GM20431 (cell line): ENCODE measurements around the gene MRPL14.

ENCODE experiments used
- in situ Hi-C: fragments of 300-500 bp; cut with MseI, MboI; formaldehyde crosslinking; loops from one replicate; pipeline ENCODE4 v1.15.0; 2020; ENCODE audit warnings: low sequenced_read_pairs; ENCODE audit not compliant: unreplicated experiment

The MRPL14 gene

GRCh38 chr6:44127186-44128019, at the start of gene MRPL14, which contains the start of gene TMEM63B:
TSS of gene MRPL14 (minus strand) at chr6:44127452. CDS start at chr6:44116611, 10,841 bp downstream.
TSS of gene TMEM63B (plus strand) at chr6:44127554. CDS start at chr6:44134585, 7,031 bp downstream.
- in situ Hi-C loops = no loop called here

- in situ Hi-C loops = no loop called here
Measured at GRCh38 chr6:44176130-44176761, 49.0 kb upstream of the MRPL14 start.

- in situ Hi-C loops = loop anchor here (25.0 kb wide), 1 partner anchor 164 kb away; the partner anchor contains the start of gene SPATS1
Measured at GRCh38 chr6:44172731-44173500, 45.7 kb upstream of the MRPL14 start.

- in situ Hi-C loops = loop anchor here (25.0 kb wide), 1 partner anchor 165 kb away; the partner anchor contains the start of gene SPATS1
Measured at GRCh38 chr6:44171899-44172546, 44.8 kb upstream of the MRPL14 start.

DNA sequence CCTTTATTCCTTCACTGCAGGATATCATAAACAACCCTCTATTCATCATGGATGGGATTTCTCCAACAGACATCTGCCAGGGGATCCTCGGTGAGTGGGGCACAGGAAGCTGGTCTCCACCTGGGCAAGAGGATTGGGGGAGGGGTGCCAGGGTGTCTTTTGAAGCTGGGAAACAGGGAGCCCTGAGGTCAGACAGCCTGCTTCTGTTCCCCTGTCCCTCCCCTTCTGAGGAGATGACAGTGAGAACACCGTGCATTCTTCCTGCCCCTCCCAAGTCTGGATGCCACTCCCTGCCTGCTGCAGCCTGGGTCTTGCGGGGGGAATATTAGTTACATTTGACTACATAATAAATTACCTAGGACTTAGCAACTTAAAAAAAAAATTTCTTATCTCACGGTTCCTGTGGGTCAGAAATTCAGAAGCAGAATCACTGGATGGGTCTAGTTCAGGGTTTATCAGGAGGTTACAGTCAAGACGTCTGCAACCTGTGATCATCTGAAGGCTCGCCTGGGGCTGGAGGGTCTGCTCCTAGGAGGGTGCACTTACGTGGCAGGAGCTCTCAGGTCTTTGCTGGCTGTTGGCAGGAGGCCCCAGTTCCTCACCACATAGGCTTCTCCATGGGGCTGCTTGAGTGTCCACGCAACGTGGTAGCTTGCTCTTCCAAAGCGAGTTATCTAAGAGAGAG, 42.8 kb upstream of the MRPL14 start:
- in situ Hi-C loops = loop anchor here (10.0 to 25.0 kb wide), 2 partner anchors 65 to 167 kb away; partner anchors contain the start of gene SPATS1

DNA sequence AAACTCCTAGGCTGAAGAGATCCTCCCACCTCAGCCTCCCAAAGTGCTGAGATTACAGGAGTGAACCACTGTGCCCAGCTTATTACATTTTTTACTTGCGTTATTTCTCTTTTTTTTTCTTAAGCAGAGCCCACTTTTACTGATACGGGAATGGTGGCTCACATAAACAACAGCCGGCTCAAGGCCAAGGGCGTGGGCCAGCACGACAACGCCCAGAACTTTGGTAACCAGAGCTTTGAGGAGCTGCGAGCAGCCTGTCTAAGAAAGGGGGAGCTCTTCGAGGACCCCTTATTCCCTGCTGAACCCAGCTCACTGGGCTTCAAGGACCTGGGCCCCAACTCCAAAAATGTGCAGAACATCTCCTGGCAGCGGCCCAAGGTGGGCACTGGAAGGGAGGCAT, 41.9 kb upstream of the MRPL14 start:
- in situ Hi-C loops = loop anchor here (10.0 to 25.0 kb wide), 2 partner anchors 66 to 168 kb away; partner anchors contain the start of gene SPATS1

DNA sequence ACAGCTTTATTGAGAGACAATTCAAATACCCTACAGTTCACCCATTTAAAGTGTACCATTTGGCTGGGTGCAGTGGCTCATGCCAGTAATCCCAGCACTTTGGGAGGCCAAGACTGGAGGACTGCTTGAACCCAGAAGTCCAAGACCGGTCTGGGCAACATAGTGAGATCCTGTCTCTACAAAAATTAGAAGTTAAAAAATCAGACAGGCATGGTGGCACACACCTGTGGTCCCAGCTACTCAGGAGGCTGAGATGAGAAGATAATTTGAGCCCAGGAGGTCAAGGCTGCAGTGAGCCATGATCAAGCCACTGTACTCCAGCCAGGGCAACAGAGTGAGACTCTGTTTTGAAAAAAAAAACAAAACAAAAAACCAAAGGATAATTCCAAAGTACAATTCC, 40.3 kb upstream of the MRPL14 start:
- in situ Hi-C loops = loop anchor here (10.0 to 25.0 kb wide), 2 partner anchors 67 to 170 kb away; partner anchors contain the start of gene SPATS1

GRCh38 chr6:44166591-44167184, 39.4 kb upstream of the MRPL14 start:
- in situ Hi-C loops = loop anchor here (10.0 to 25.0 kb wide), 2 partner anchors 68 to 171 kb away; partner anchors contain the start of gene SPATS1

DNA sequence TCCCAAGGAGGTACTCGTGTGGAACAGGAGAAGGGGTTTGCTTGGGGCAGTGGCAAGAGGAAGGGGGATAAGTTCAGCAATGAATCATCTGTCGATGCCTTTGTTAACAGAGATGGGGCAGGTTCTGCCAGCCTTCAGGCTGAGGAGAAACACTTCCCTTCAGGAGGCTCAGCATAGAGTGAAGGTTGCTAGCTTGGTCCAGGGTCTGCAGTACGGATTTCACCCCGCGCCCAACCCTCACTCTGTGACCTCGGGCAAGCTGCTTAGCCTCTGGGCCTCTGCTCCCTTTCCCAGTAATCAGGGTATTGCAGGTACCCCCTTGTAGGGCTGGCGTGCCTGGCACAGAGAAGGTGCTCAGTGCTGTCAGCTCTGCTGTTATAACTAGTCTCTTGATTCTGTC, 38.9 kb upstream of the MRPL14 start:
- in situ Hi-C loops = loop anchor here (10.0 to 25.0 kb wide), 2 partner anchors 69 to 171 kb away; partner anchors contain the start of gene SPATS1

DNA sequence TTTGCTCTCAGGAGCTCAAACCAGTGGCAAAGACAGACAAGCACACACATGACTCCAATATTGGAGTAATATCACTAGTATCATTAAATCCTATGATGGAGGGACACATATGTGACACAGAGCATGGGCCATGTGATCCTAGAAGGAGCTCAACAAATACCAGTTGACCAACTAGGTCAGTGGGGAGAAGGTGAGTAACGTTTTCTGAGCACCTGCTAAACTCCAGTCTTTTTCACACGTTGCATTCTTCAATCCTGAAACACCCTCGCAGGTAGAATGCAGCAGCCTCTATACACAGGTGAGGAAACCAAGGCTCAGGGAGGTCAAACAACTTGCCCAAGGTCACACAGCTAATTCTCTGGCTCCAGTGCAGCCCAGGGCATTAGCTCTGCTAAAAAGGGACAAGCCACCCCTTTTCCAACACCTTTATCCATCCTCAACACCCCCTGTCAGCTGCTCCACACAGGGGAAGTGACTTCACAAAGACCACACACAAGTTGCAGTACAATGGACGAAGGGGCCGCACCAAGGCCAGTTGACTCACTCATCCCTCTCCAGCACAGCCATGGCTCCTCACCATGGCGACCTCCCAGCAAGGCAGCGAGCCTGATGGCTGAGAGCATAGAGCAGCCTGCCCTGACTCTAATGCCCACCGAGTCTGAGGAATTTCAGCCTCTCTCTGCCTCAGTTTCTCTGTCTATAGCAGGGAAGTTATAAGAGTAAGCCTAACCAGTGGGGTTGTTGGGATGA, 35.8 kb upstream of the MRPL14 start:
- in situ Hi-C loops = loop anchor here (10.0 to 25.0 kb wide), 2 partner anchors 72 to 174 kb away; partner anchors contain the start of gene SPATS1

DNA sequence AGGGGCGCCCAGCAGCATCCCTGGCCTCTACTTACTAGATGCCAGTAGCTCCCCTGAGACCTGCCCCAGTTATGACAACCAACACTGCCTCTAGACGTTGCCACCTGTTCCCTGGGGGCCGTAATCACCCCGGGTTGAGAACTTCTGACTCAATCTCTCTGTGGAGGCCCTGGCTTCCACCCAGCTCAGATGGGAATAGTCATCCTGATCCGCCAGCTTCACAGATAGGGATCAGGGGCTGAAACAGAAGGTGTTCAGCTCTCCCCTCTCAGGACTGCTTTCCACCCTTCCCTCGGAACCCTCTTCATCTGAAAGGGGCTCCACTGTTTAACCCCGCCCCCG, 34.7 kb upstream of the MRPL14 start:
- in situ Hi-C loops = loop anchor here (10.0 to 25.0 kb wide), 2 partner anchors 73 to 175 kb away; partner anchors contain the start of gene SPATS1

DNA sequence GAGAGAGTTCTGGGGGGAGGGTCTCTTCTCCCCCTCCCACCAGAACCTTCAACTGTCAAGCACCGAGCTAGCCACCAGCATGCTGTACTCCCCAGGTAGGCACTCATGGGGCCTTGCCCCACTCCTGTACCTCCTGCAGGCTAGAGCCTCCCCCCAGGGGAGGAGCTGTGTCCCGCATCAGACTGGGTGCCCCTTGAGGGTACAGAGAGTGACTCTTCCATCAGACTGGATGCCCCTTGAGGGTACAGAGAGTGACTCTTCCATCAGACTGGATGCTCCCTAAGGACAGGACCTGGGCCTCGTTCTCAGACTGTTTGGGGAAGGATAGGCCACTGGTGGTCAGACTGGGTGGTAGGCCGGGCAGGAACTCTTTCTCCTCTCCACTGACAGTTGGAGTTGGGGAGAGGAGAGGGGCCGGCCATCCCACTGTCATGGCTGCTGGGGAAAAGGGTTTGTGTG, 31.5 kb upstream of the MRPL14 start, which contains the start of gene CAPN11:
Gene CAPN11, plus strand, starts transcription at position 51 of the 459 bp plus-strand sequence. Its CDS starts 29 bp downstream, at position 80.
- in situ Hi-C loops = loop anchor here (10.0 to 25.0 kb wide), 2 partner anchors 54 to 179 kb away; partner anchors contain the start of gene SPATS1

- in situ Hi-C loops = loop anchor here (10.0 to 25.0 kb wide), 2 partner anchors 52 to 180 kb away; partner anchors contain the start of gene SPATS1
Measured at GRCh38 chr6:44157152-44157521, 29.9 kb upstream of the MRPL14 start.

GRCh38 chr6:44156494-44157151, 29.4 kb upstream of the MRPL14 start:
- in situ Hi-C loops = loop anchor here (10.0 to 25.0 kb wide), 2 partner anchors 52 to 181 kb away; partner anchors contain the start of gene SPATS1

GRCh38 chr6:44154067-44154466, 26.8 kb upstream of the MRPL14 start:
- in situ Hi-C loops = loop anchor here (10.0 to 25.0 kb wide), 2 partner anchors 49 to 183 kb away; partner anchors contain the start of gene SPATS1

DNA sequence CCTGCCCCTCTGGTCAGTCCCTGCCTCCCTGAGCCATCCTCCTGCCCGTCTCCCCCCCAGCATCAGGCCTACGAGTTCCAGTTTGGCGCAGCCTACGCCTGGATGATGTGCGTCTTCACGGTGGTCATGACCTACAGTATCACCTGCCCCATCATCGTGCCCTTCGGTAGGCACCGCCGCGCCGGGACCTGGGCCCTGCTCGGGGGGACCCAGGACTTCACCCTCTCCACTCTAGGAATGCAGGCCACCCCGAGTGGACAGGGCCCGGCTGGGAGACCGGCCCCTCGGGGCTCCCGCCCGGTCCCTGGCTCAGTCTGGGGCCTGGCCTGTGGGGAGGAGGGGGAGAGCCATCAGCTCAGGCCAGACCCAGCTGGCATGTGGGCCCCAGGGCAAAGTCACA, 25.3 kb upstream of the MRPL14 start:
- in situ Hi-C loops = loop anchor here (10.0 to 25.0 kb wide), 2 partner anchors 48 to 185 kb away; partner anchors contain the start of gene SPATS1

DNA sequence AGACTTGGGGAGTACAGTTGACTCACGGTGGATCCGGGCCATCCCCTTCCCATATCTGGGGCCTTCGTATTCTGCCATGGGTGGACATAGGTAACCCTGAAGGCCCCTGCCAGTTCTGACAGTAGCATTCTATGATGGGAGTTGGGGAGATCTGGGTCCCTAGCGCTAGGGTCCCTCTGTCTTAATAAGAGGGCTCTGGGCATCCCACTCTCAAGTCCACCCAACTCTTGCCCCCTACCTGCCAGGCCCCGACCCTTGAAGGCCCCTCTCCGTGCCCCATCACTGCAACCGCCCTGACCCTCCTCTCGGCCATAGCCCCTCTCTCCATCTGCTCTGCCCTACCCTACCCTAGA, 24.8 kb upstream of the MRPL14 start:
- in situ Hi-C loops = loop anchor here (10.0 to 25.0 kb wide), 2 partner anchors 47 to 185 kb away; partner anchors contain the start of gene SPATS1
